ENCODE results near the gene NLRP3.

- TF ChIP-seq POLR2AphosphoS5 (IDR thresholded peaks at IDR 0.05; ENCODE audit: borderline replicate concordance, low read depth, low read length), result no peak
- no peak for TF ChIP-seq EZH2 (IDR thresholded peaks at IDR 0.05)
Measured at GRCh38 chr1:247411621-247412327, 4.2 kb upstream of the NLRP3 start.
